Medulla oblongata (tissue), 1 donor: ENCODE results near the gene KRTAP10-6.
"Not testable (repeated sequence)": the region's sequence is repeated elsewhere in the genome, so short reads cannot be mapped to it uniquely, and the experiment has no call there.

Experiments used
- DNase-seq: peaks from one replicate; pipeline ENCODE4 v3.0.0-alpha.2; 2015; ENCODE audit errors: extremely low spot score

The KRTAP10-6 gene

GRCh38 chr21:44617071-44617501 is 24.8 kb upstream of the KRTAP10-6 start:
- no peak for DNase-seq

GRCh38 chr21:44616591-44616926 is 24.3 kb upstream of the KRTAP10-6 start:
- DNase-seq = no peak

GRCh38 chr21:44615911-44616590 is 23.7 kb upstream of the KRTAP10-6 start:
- DNase-seq = no peak

DNA sequence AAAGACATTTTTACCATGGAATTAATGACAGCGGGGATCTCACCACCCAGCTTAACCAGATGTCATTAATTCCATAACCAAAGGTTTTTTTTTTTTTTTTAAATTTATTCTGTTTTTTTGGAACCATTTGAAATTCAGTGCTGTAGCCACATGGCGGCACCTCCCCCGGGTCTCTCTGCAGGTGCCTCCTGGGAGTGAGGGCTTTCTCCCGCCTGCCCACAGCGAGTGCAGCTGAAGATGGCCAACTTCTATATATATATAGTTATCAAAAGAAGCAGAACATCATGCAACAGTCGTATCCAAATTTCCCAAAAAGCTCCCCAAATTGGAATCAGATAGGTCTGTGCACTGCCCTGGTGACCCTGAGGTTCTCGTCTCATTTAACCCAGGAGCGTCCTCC is 23.2 kb upstream of the KRTAP10-6 start:
- DNase-seq = no peak

DNA sequence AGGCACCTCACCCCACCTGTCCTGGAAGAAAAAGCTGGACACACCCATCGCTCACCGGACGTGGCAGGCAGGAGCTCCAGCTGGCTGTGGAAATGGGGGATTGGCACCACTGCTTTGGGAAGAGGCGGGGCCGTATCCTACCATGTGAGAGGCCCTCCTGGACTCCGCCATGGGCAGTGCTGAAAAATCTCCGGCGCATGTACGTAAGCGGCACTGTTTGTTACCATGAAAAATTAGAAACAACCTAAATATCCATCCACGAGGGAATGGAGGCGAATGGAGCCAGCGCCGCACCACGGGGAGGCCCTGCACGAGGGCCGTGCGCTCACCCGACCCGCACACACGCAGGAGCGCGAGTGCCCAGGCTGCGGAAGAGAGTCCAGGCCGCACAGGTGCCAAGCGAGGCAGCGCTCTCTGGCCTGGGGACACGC is 22.7 kb upstream of the KRTAP10-6 start:
- no peak for DNase-seq

DNA sequence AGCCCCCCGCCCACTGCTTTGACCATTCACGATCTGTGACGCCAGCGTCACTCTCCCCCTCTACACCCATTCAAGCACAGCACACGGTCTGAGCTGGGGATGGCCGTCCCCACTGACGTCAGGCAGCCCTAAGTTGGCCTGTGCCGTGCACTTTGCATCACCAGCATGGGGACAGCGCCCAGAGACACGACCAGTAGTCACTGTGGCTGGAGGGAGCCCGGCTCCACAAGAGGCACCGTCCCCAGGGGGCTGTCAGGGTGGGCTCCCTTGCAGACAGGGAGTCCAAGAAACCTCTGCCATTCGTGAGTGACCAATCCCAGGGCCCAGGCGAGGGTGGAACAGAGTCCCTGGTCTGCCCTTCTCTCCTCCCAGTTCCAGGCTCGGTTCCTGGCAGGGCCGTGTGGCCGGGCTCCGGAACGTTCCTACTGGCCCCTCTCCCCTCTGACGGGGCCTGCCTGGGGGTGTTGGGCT is 21.9 kb upstream of the KRTAP10-6 start:
- DNase-seq = no peak

GRCh38 chr21:44613386-44614155 is 21.3 kb upstream of the KRTAP10-6 start:
- DNase-seq = no peak

DNA sequence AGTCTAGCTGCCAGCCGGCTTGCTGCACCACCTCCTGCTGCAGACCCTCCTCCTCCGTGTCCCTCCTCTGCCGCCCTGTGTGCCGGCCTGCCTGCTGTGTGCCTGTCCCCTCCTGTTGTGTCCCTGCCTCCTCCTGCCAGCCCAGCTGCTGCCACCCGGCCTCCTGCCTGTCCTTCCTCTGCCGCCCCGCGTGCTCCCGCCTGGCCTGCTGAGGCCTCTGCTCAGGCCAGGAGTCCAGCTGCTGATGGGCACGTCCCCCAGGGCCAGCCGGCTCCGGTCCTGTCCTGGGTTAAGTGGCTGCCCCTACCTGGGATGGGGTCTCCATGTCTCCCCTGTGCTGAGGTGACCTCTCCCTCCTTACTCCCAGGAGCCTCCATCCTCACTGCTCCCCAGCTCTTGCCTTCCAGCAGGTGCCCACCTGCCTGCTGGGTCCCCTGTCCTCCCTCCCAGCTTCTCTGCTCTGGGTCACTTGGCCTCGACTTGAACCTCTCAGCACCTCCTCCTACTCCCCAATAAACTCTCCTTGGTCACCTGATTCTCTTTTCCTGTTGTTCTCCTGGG is 20.4 kb upstream of the KRTAP10-6 start:
- no peak for DNase-seq

- no peak for DNase-seq
These were observed 19.8 kb upstream of the KRTAP10-6 start, which contains the start of gene KRTAP10-8 for GRCh38 chr21:44612029-44612486. TSS of gene KRTAP10-8 (plus strand) at chr21:44612079. CDS start at chr21:44612101, 22 bp downstream.

DNA sequence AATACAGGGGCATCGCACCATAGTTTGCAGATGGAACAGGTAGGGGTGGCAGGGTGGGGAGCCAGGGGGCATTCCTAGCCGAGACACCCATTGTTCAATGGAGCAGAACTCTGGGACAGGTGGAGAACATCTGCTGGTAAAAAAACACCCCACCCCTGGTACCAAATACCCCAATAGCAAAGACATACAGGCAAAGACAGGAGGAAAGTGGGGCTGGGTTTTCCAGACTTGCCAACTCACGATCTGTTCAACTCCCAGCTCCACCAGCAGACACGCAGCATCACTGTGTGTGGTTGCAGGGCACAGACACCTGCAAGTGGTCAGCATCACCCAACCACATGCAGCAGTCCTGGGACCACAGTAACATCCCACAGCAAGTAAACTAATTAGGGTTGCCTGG is 19.2 kb upstream of the KRTAP10-6 start:
- DNase-seq = no peak

GRCh38 chr21:44610157-44610843 is 18.0 kb upstream of the KRTAP10-6 start:
- not testable (repeated sequence) for DNase-seq

DNA sequence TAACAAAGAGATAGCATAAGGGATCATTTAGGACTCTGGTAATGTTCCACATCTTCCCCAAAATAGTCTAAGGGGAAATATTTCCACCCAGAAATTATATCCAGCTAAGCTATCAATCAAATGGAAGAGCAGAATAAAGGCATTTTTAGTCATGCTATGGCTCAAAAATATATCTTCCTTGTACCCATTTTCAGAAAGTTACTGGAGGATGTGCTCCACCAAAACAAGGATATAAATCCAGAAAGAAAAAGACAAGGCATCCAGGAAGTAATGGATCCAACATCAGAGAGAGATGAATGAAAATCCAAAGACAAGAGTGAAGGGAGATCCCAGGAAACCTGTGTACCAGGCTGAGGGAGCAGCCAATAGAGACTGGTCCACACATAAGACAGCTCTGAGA is 16.9 kb upstream of the KRTAP10-6 start:
- DNase-seq = no peak

DNA sequence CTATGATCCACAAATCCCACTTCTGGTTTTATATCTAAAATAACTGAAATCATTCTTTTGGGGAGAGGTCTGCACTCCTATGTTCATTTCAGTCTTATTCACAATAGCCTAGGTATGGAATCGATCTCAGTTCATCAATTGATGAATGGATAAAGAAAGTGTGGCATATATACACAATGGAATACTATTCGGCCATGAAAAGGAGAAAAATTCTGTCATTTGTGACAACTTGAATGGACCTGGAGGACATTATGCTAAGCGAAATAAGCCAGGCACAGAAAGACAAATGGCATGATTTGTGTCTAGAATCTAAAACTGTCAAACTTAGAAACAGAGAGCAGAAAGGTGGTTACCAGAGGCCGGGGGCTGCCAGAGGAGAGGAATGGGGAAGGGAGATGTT is 14.2 kb upstream of the KRTAP10-6 start:
- DNase-seq = no peak

DNA sequence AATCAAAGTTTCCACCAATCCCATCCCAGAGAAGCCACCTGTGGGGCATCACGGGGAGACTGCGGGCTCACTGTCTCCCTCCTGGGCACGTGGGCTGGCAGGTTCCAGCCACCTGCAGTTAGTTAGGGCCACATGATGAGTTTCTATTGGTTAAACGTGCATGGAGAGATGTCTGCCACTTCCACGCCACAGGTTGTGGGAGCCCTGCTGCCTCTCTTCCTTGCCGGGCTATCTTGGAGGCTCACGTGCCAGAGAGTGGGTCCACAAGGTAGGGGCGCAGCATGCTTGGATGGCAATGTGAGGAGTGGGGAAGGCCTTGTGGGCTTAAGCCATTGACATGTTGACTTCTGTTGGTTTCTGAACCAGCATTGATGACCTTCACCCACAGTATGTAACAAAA is 11.6 kb upstream of the KRTAP10-6 start:
- no peak for DNase-seq

DNA sequence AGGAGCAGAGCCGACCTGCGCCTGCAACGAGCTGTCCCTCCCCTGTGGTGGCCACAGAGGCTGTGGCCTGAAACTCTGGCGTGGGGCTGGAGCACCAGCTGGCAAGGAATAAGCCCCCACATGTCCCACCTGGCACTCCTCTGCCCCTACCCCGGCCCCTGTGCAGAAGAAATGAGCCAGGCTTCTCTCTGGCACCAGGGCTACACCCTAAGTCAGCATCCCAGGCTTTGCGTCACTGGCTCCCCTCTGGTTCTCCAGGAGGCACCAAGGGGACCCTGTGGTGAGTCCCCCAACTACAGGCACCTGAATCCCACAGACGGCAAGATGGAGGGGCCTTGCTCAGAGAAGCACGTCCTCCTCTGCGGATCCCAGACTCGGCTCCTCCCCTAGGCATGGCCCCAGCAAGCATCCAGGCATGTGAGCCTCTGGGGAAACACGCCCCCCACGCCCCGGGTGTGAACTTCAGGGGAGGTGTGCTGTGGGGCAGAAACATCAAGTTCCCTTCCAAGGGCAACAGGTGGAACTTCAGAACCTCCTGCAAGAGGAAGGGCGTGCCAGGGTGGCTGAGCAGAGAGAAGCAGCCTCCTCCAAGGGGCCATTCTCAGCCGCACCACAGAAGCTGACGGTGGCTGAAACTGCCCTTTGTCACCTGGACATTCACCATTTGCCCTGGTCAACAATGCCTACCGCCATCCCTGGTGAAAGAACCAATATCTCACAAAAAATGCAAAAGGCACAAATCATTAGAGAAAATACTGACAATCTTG is 11.0 kb upstream of the KRTAP10-6 start:
- DNase-seq = no peak

GRCh38 chr21:44602463-44602850 is 10.2 kb upstream of the KRTAP10-6 start:
- no peak for DNase-seq

DNA sequence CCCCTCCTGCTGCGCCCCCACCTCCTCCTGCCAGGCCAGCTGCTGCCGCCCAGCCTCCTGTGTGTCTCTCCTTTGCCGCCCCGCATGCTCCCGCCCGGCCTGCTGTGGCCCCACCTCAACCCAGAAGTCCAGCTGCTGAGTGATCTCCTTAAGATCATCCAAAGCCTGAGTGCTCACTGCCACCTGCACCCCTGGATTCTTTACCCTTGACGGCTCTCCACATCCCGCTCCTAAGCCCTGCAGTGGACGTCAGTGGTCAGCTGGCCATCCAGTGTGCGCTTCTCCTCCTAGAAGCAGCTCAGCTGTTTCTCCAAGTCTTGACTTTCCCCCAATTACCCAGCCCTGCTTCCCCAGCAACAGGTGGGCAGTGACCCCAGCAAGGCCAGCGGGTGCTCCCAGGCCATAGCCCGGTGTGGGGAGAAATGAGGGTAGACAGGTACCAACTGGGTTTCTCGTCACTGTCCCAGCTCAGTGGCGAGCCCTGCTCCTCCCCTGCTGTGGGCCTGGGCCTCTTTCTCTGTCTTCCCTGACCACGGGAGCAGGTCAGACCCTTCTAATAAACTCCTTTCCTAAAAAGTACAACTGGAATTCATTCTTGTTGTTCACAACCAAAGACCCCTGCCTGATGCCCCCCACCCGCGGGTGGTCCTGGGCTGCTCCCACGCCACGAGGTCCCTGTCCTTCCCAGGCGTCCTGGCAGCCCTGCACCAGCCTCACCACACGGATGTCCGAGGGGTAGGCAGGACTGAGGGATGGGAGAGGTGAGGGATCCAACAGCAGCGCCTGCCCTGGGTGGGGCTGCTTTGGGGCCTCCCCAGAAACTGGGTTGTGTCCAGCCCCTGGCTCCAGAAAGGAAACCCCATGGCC is 9.5 kb upstream of the KRTAP10-6 start:
- no peak for DNase-seq

GRCh38 chr21:44601091-44601490 is 8.8 kb upstream of the KRTAP10-6 start:
- DNase-seq = not testable (repeated sequence)

- not testable (repeated sequence) for DNase-seq
These were observed 8.0 kb upstream of the KRTAP10-6 start, which contains the start of gene KRTAP10-7 for GRCh38 chr21:44600118-44600978. TSS of gene KRTAP10-7 (plus strand) at chr21:44600597. CDS start at chr21:44600622, 25 bp downstream.
